Endodermal cell (in vitro differentiated cells): ENCODE results near the gene CDH13. TPM values are rescaled to one million over a fixed set of nuclear protein-coding genes. Genes with fewer than 3 reads are reported as not detected.

Experiments
- DNase-seq: peaks from one replicate; pipeline ENCODE4 v3.0.0-alpha.2; 2017
- H3K27ac ChIP-seq: 2 replicates; pipeline ENCODE4 v1.5.1; 2013; ENCODE audit warnings: mild to moderate bottlenecking, low read depth, low read length, moderate library complexity
- H3K27me3 ChIP-seq: 2 replicates; pipeline ENCODE4 v1.6.1; 2013; ENCODE audit warnings: mild to moderate bottlenecking, low read length, moderate library complexity; ENCODE audit not compliant: insufficient read depth, control insufficient read depth, poor library complexity, severe bottlenecking
- H3K36me3 ChIP-seq: 2 replicates; pipeline ENCODE4 v1.7.0; 2013; ENCODE audit warnings: mild to moderate bottlenecking, low read length, moderate library complexity; ENCODE audit not compliant: control insufficient read depth, insufficient read depth
- H3K4me1 ChIP-seq: one replicate; pipeline ENCODE4 v1.7.0; 2013; ENCODE audit warnings: low read length; ENCODE audit not compliant: control insufficient read depth, insufficient read depth
- H3K4me3 ChIP-seq: 2 replicates; pipeline ENCODE4 v1.5.1; 2013; ENCODE audit warnings: mild to moderate bottlenecking, low read length, moderate library complexity
- H3K9ac ChIP-seq: 2 replicates; pipeline ENCODE4 v1.6.1; 2013; ENCODE audit warnings: mild to moderate bottlenecking, low read length, moderate library complexity; ENCODE audit not compliant: poor library complexity, severe bottlenecking; ENCODE audit errors: extremely low read depth
- H3K9me3 ChIP-seq: 2 replicates; pipeline ENCODE4 v1.6.1; 2013; ENCODE audit warnings: mild to moderate bottlenecking, low read length, moderate library complexity; ENCODE audit not compliant: control insufficient read depth
- H3K27ac Mint-ChIP-seq: 2 replicates; pipeline ENCODE4 v1.8.0; 2020; ENCODE audit warnings: mixed read lengths
- H3K27me3 Mint-ChIP-seq: 2 replicates; pipeline ENCODE4 v1.8.0; 2021; ENCODE audit warnings: mild to moderate bottlenecking, mixed read lengths; ENCODE audit not compliant: insufficient read depth
- H3K36me3 Mint-ChIP-seq: 2 replicates; pipeline ENCODE4 v1.8.0; 2020; ENCODE audit warnings: low read depth, mixed read lengths
- H3K4me1 Mint-ChIP-seq: 2 replicates; pipeline ENCODE4 v1.8.0; 2020; ENCODE audit warnings: mixed read lengths
- H3K4me3 Mint-ChIP-seq: 2 replicates; pipeline ENCODE4 v1.8.0; 2020; ENCODE audit warnings: mild to moderate bottlenecking, moderate library complexity, mixed read lengths
- H3K9me3 Mint-ChIP-seq: 2 replicates; pipeline ENCODE4 v1.8.0; 2020; ENCODE audit warnings: mild to moderate bottlenecking, mixed read lengths
- WGBS, 2 experiments: methylation state at CpG; one replicate each; pipeline versions ENCODE4 v1.1.5 to v1.1.7; 2013; ENCODE audit warnings: missing lambda C conversion rate in 2 of 2, mixed read lengths in 1 of 2; ENCODE audit not compliant: insufficient coverage in 1 of 2, insufficient read length in 1 of 2; 5-methylcytosine and 5-hydroxymethylcytosine counted together
- total RNA-seq, 2 donors: library from RNA; stranded (reverse); fragmentation: NEBNext Ultra II Directional in 1 of 2; extraction: Animal tissue kit (Norgen Biotek cat#: 25700) in 1 of 2; gene quantifications; 2 replicates in 1 of 2; 3 replicates in 1 of 2; pipeline ENCODE4 v1.2.1, GENCODE V29; 2021
- TF ChIP-seq, protein P1 (sequence below): fragments of 200-600 bp; sonication (generic); conservative IDR thresholded peaks from 2 replicates; pipeline ENCODE4 v1.5.0; 2021; ENCODE audit warnings: antibody characterized with exemption, mild to moderate bottlenecking

CDH13 gene
- total RNA-seq, 2 donors from 2014 or later = 0.86 to 1.8 TPM

DNA sequence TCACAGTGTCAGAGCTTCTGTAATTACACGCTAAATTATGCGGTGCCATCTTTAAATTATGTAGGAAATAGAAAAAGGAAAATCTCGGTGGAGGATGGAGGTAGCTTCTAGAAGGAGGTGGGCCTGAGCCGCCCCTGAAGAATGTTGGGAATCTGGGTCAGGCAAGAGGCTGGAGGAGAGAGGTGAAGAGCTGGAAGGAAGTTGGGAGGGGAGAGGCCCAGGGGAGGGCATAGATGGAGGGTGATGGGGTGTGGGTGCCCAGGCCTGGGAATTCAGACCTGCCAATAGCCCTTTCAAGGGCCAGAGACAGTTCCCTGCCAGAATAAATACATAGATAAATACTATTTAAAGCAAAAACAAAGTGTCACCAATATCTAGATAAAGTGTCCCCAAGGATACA, 766.0 kb downstream of the CDH13 start:
- H3K27me3 Mint-ChIP-seq = peaks cover 15% of the 10 kb centered on the region
- Histone ChIP-seq H3K36me3 (no peaks in the 10 kb centered on the region), H3K27me3 (no peaks in the 10 kb centered on the region), H3K9me3 (no peaks in the 10 kb centered on the region), H3K4me1 (peaks cover 4% of the 10 kb centered on the region), H3K9ac (no peak overlapping the region), H3K4me3 (no peak overlapping the region), H3K27ac (no peak overlapping the region)
- no peak overlapping the region for H3K4me3 Mint-ChIP-seq
- 86 to 89% methylated on average over 2 to 4 of the region's 4 CpGs for WGBS, 2 experiments
- no peaks in the 10 kb centered on the region for H3K36me3 Mint-ChIP-seq
- no peak overlapping the region for H3K27ac Mint-ChIP-seq
- TF ChIP-seq, protein P1, sequence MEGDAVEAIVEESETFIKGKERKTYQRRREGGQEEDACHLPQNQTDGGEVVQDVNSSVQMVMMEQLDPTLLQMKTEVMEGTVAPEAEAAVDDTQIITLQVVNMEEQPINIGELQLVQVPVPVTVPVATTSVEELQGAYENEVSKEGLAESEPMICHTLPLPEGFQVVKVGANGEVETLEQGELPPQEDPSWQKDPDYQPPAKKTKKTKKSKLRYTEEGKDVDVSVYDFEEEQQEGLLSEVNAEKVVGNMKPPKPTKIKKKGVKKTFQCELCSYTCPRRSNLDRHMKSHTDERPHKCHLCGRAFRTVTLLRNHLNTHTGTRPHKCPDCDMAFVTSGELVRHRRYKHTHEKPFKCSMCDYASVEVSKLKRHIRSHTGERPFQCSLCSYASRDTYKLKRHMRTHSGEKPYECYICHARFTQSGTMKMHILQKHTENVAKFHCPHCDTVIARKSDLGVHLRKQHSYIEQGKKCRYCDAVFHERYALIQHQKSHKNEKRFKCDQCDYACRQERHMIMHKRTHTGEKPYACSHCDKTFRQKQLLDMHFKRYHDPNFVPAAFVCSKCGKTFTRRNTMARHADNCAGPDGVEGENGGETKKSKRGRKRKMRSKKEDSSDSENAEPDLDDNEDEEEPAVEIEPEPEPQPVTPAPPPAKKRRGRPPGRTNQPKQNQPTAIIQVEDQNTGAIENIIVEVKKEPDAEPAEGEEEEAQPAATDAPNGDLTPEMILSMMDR = no peak
- H3K9me3 Mint-ChIP-seq = peaks cover 4% of the 10 kb centered on the region
- peaks cover 17% of the 10 kb centered on the region for H3K4me1 Mint-ChIP-seq
- DNase-seq = no peak

DNA sequence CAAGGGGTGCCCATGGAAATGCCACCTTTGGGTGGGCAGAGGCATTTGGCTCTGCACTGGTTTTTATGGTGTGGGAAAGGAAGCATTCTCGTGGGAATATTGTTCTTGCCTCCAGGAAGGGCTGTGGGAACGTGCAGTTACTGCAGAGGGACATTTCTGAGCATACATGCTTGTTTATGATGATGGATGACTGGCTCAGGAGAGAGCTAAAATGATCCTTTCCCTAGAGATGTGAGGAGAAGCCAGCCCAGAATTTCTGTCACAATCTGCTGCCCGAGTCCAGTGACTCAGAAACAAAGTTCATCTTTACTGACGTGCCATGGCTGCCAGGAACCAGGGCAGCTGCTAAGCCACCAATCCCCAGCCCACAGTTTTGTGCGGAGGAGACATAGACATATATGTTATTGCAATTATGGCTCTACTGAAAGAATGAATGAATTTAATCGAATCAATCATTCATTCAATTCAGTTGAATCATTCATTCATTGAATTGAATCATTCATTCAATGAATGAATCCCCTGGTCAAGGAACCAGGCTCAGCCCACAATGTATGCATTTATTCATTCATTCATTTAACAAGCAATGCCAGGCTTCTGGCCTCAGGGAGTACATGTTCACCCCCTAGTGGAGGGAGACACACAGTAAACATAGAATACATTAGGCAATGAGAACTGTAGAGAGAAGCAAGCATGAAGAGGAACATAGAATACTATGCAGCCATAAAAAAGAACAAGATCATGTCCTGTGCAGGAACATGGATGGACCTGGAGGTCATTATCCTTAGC, 766.6 kb downstream of the CDH13 start:
- Histone ChIP-seq H3K36me3 (no peaks in the 10 kb centered on the region), H3K9ac (no peak overlapping the region), H3K27me3 (no peaks in the 10 kb centered on the region), H3K4me3 (no peak overlapping the region), H3K9me3 (no peaks in the 10 kb centered on the region), H3K27ac (no peak overlapping the region), H3K4me1 (peaks cover 4% of the 10 kb centered on the region)
- 82% methylated on average over 4 to 6 of the region's 6 CpGs for WGBS, 2 experiments
- TF ChIP-seq, protein P1 = peak; percentile 62
- Mint-ChIP-seq H3K4me3 (no peak overlapping the region), H3K27ac (no peak overlapping the region), H3K36me3 (no peaks in the 10 kb centered on the region), H3K9me3 (peaks cover 4% of the 10 kb centered on the region), H3K4me1 (peaks cover 17% of the 10 kb centered on the region), H3K27me3 (peaks cover 16% of the 10 kb centered on the region)
- DNase-seq = no peak

DNA sequence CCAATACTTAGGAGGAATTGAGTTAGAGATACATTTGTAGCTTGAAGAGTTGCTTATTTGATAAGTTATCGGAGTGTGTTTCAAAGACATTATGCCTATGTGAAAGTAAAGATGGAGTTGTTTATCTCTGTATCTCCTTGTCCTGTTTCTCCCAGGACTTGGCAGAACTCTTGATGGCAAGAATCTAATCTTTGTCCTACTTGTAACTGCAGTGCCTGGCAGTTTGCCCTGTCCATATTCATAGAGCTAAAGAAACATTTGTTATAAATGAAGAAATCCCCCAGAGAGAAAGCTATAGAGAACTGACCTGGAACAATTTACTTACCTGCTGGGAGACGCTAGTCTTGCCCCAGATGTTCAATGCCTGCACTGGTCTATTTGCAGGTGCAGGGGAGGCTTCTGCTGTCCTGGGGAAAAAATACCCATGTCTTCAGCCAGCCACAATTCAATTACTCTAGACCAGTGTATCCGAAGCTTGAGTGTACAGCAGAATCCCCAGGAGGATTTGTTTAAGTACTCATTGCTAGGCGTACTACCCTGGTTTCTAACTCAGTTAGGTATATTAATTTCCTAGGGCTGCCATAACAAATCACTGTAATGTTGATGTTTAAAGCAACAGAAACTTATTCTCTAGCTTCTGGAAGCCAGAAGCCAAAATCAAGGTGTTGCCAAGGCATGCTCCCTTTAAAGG, 771.0 kb downstream of the CDH13 start:
- peaks cover 4% of the 10 kb centered on the region for H3K9me3 Mint-ChIP-seq
- no peak overlapping the region for H3K4me3 Mint-ChIP-seq

More for the DNA sequence above, 771.0 kb downstream of the CDH13 start:
- no peaks in the 10 kb centered on the region for H3K9me3 ChIP-seq
- no peak for DNase-seq
- no peak overlapping the region for H3K9ac ChIP-seq
- H3K27ac Mint-ChIP-seq = no peak overlapping the region
- TF ChIP-seq, protein P1 = no peak
- no peaks in the 10 kb centered on the region for H3K27me3 ChIP-seq
- no peaks in the 10 kb centered on the region for H3K4me1 ChIP-seq
- 92 to 97% methylated on average over 4 of the region's 4 CpGs for WGBS, 2 experiments
- no peaks in the 10 kb centered on the region for H3K36me3 Mint-ChIP-seq
- no peak overlapping the region for H3K4me3 ChIP-seq
- H3K36me3 ChIP-seq = no peaks in the 10 kb centered on the region
- H3K4me1 Mint-ChIP-seq = peaks cover 3% of the 10 kb centered on the region
- H3K27ac ChIP-seq = no peak overlapping the region
- peaks cover 16% of the 10 kb centered on the region for H3K27me3 Mint-ChIP-seq
